A549 (cell line): ENCODE results near the gene MYO5C. TPM values are rescaled to one million over a fixed set of nuclear protein-coding genes. Genes with fewer than 3 reads are reported as not detected.

ENCODE experiments used
- ATAC-seq, 2 experiments: fragments of 200-7000 bp in 1 of 2; fragments of >200 bp in 1 of 2; cut with Nextera tagmentation in 1 of 2; cut with Tn5 transposase in 1 of 2; 3 replicates each; pipeline versions ENCODE4 v1.8.0 to v1.9.1; 2018 to 2020; ENCODE audit warnings: mild to moderate bottlenecking in 1 of 2, moderate library complexity in 1 of 2
- CTCF ChIA-PET: fragments of 300-600 bp; sonication (Branson Sonifier 250); formaldehyde crosslinking; extraction: SDS; loops from one replicate; lab custom pipeline; 2021; ENCODE audit warnings: antibody characterized with exemption, inconsistent platforms; lab: Yijun Ruan, JAX
- POLR2A ChIA-PET: fragments of 350-600 bp; formaldehyde crosslinking; extraction: SDS; loops from one replicate; lab custom pipeline; 2021; ENCODE audit warnings: antibody characterized with exemption, inconsistent platforms; lab: Yijun Ruan, JAX
- DNase-seq, 2 experiments: peaks; one replicate each; pipeline versions ENCODE4 v3.0.0 to v3.0.0-alpha.2; 2011 to 2016; ENCODE audit warnings: low read depth in 1 of 2, low spot score in 1 of 2
- FAIRE-seq: peaks from 2 replicates; lab custom pipeline; 2011; peaks lifted over from hg19 to GRCh38; lab: Jason Lieb, UNC
- H3K27ac ChIP-seq, 2 experiments: fragments of >200 bp; sonication (Bioruptor Twin); formaldehyde crosslinking; 3 replicates each; pipeline ENCODE4 v1.5.1; 2016 to 2017
- H3K4me1 ChIP-seq: fragments of >200 bp; sonication (Bioruptor Twin); formaldehyde crosslinking; 3 replicates; pipeline ENCODE4 v1.6.1; 2016
- H3K4me2 ChIP-seq: fragments of >200 bp; sonication (Bioruptor Twin); formaldehyde crosslinking; 3 replicates; pipeline ENCODE4 v1.6.1; 2016
- H3K4me3 ChIP-seq: fragments of >200 bp; sonication (Bioruptor Twin); formaldehyde crosslinking; 3 replicates; pipeline ENCODE4 v1.5.1; 2016
- H3K9me3 ChIP-seq: fragments of >200 bp; sonication (Bioruptor Twin); formaldehyde crosslinking; 3 replicates; pipeline ENCODE4 v1.6.1; 2016
- CBX8 ChIP-seq: fragments of 200-600 bp; sonication (generic); IDR thresholded peaks from 2 replicates; pipeline ENCODE4 v1.6.1; 2016
- CHD4 ChIP-seq: fragments of 200-600 bp; sonication (generic); IDR thresholded peaks from 2 replicates; pipeline ENCODE4 v1.6.1; 2016; ENCODE audit warnings: antibody characterized with exemption, mild to moderate bottlenecking, borderline replicate concordance
- EHF ChIP-seq: fragments of 250-450 bp; sonication (Bioruptor Pico); IDR thresholded peaks from 2 replicates; pipeline ENCODE4 v1.5.0; 2020; ENCODE audit warnings: mild to moderate bottlenecking
- EHMT2 ChIP-seq: fragments of 200-600 bp; sonication (generic); IDR thresholded peaks from 2 replicates; pipeline ENCODE4 v1.6.1; 2016; ENCODE audit warnings: antibody characterized with exemption, low read depth, mild to moderate bottlenecking, moderate library complexity
- FOSB ChIP-seq: fragments of 250-450 bp; sonication (Bioruptor Pico); IDR thresholded peaks from 2 replicates; pipeline ENCODE4 v1.5.0; 2020; ENCODE audit warnings: mild to moderate bottlenecking, moderate library complexity
- HEYL ChIP-seq: fragments of 250-450 bp; sonication (Bioruptor Pico); IDR thresholded peaks from 2 replicates; pipeline ENCODE4 v1.8.0; 2021; ENCODE audit warnings: mild to moderate bottlenecking, moderate library complexity
- KDM5A ChIP-seq: fragments of 200-600 bp; sonication (generic); IDR thresholded peaks from 2 replicates; pipeline ENCODE4 v1.6.1; 2016; ENCODE audit warnings: antibody characterized with exemption, mild to moderate bottlenecking
- NFE2L2 ChIP-seq: fragments of 150-350 bp; conservative IDR thresholded peaks from 2 replicates; pipeline ENCODE4 v1.6.1; 2014; ENCODE audit warnings: low read length
- NR3C1 ChIP-seq: fragments of >200 bp; sonication (Bioruptor Twin); formaldehyde crosslinking; IDR thresholded peaks from 3 replicates; pipeline ENCODE4 v1.6.1; 2017
- PHF8 ChIP-seq: fragments of 200-600 bp; sonication (generic); IDR thresholded peaks from 2 replicates; pipeline ENCODE4 v1.6.1; 2016; ENCODE audit warnings: low read depth, mild to moderate bottlenecking, antibody characterized with exemption, moderate library complexity, borderline replicate concordance
- POLR2A ChIP-seq: IDR thresholded peaks from 2 replicates; pipeline ENCODE4 v1.6.1; 2012; ENCODE audit warnings: mild to moderate bottlenecking, low read length
- RARB ChIP-seq: fragments of 250-450 bp; sonication (Bioruptor Pico); IDR thresholded peaks from 2 replicates; pipeline ENCODE4 v1.8.0; 2021; ENCODE audit warnings: mild to moderate bottlenecking, moderate library complexity
- RCOR1 ChIP-seq: fragments of 150-350 bp; IDR thresholded peaks from 2 replicates; pipeline ENCODE4 v1.6.1; 2014; ENCODE audit warnings: antibody characterized with exemption, low read length, low read depth
- SREBF2 ChIP-seq: fragments of 450-650 bp; IDR thresholded peaks from 2 replicates; pipeline ENCODE4 v1.6.1; 2014; ENCODE audit warnings: mild to moderate bottlenecking, moderate library complexity
- ZC3H11A ChIP-seq: fragments of 450-650 bp; IDR thresholded peaks from 2 replicates; pipeline ENCODE4 v1.6.1; 2014; ENCODE audit warnings: antibody characterized with exemption, mild to moderate bottlenecking
- ZSCAN20 ChIP-seq: fragments of 250-450 bp; sonication (Bioruptor Pico); IDR thresholded peaks from 2 replicates; pipeline ENCODE4 v1.8.0; 2022; ENCODE audit warnings: mild to moderate bottlenecking, moderate library complexity
- WGBS: methylation state at CpG from one replicate; pipeline ENCODE4 v1.1.6; 2017; ENCODE audit errors: missing lambda C conversion rate; 5-methylcytosine and 5-hydroxymethylcytosine counted together
- polyA plus RNA-seq, 4 experiments: library from polyadenylated mRNA; depleted of rRNA in 3 of 4; stranded (reverse); fragments of >200 nt; fragmentation: RNase III in 1 of 4; extraction: RNeasy Plus Mini Kit Qiagen cat#74134 plus additional on column Dnase treatment in 1 of 4; gene quantifications; 2 replicates in 3 of 4; 3 replicates in 1 of 4; pipeline ENCODE4 v1.2.3, GENCODE V29; 2011 to 2017
- TF ChIP-seq, protein P1 (sequence below): fragments of 200-600 bp; sonication (generic); IDR thresholded peaks from 2 replicates; pipeline ENCODE4 v1.6.1; 2016; ENCODE audit warnings: antibody characterized with exemption, mild to moderate bottlenecking, moderate library complexity
- TF ChIP-seq, protein P2 (sequence below): fragments of 450-650 bp; IDR thresholded peaks from 2 replicates; pipeline ENCODE4 v1.6.1; 2014; ENCODE audit warnings: antibody characterized with exemption
- TF ChIP-seq, protein P3 (sequence below): IDR thresholded peaks from 2 replicates; pipeline ENCODE4 v1.6.1; 2012
- TF ChIP-seq, protein P4 (sequence below): fragments of >200 bp; sonication (Bioruptor Twin); formaldehyde crosslinking; IDR thresholded peaks from 3 replicates; pipeline ENCODE4 v1.5.1; 2016

The MYO5C gene
- polyA plus RNA-seq, 2 of the 4 experiments (the other 2 are of a cell fraction) = 6.2 to 27.6 TPM

DNA sequence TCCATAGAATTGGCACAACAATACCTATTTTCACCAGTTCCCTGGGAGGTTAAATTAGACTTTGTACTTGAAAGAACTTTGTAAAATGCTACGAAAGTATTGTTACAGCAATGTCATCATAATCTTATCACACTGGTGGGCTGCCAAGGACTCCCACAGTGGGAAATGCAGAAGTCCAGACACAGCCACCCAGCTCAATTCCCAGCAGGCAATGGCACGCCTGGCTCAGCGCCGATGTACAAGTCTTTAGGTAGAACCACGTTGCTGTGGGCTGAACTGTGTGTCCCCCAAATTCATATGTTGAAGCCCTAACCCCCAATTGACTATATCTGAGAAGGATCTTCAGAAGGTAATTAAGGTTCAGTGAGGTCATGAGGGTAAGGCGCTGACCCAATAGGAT lies 12.3 kb downstream of the MYO5C start:
- ChIA-PET POLR2A (no interaction called here), CTCF (interaction anchor here (0.9 to 4.7 kb wide), 2 partner anchors 27 to 64 kb away, joined by 3 to 36 read pairs; no protein-coding TSS in a partner anchor)
- ATAC-seq = no peak
- Histone ChIP-seq H3K9me3 (no peaks in the 10 kb centered on the region), H3K27ac (no peak overlapping the region), H3K4me2 (no peak overlapping the region)
- no peak for FAIRE-seq
- WGBS = 89% methylated on average over 6 of the region's 6 CpGs
- TF ChIP-seq EHF (CRISPR knock-in tag) (no peak), NFE2L2 (no peak), ZSCAN20 (CRISPR knock-in tag) (no peak), RARB (CRISPR knock-in tag) (no peak), CBX8 (no peak)
- TF ChIP-seq, protein P1, sequence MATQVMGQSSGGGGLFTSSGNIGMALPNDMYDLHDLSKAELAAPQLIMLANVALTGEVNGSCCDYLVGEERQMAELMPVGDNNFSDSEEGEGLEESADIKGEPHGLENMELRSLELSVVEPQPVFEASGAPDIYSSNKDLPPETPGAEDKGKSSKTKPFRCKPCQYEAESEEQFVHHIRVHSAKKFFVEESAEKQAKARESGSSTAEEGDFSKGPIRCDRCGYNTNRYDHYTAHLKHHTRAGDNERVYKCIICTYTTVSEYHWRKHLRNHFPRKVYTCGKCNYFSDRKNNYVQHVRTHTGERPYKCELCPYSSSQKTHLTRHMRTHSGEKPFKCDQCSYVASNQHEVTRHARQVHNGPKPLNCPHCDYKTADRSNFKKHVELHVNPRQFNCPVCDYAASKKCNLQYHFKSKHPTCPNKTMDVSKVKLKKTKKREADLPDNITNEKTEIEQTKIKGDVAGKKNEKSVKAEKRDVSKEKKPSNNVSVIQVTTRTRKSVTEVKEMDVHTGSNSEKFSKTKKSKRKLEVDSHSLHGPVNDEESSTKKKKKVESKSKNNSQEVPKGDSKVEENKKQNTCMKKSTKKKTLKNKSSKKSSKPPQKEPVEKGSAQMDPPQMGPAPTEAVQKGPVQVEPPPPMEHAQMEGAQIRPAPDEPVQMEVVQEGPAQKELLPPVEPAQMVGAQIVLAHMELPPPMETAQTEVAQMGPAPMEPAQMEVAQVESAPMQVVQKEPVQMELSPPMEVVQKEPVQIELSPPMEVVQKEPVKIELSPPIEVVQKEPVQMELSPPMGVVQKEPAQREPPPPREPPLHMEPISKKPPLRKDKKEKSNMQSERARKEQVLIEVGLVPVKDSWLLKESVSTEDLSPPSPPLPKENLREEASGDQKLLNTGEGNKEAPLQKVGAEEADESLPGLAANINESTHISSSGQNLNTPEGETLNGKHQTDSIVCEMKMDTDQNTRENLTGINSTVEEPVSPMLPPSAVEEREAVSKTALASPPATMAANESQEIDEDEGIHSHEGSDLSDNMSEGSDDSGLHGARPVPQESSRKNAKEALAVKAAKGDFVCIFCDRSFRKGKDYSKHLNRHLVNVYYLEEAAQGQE = no peak
- TF ChIP-seq, protein P2, sequence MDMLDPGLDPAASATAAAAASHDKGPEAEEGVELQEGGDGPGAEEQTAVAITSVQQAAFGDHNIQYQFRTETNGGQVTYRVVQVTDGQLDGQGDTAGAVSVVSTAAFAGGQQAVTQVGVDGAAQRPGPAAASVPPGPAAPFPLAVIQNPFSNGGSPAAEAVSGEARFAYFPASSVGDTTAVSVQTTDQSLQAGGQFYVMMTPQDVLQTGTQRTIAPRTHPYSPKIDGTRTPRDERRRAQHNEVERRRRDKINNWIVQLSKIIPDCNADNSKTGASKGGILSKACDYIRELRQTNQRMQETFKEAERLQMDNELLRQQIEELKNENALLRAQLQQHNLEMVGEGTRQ = no peak
- TF ChIP-seq, protein P3, sequence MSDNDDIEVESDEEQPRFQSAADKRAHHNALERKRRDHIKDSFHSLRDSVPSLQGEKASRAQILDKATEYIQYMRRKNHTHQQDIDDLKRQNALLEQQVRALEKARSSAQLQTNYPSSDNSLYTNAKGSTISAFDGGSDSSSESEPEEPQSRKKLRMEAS = no peak
- TF ChIP-seq, all 56 proteins: peak for 0
- DNase-seq = no peak
- Histone ChIP-seq H3K4me1 (peaks cover 28% of the 10 kb centered on the region), H3K4me3 (no peak overlapping the region)

DNA sequence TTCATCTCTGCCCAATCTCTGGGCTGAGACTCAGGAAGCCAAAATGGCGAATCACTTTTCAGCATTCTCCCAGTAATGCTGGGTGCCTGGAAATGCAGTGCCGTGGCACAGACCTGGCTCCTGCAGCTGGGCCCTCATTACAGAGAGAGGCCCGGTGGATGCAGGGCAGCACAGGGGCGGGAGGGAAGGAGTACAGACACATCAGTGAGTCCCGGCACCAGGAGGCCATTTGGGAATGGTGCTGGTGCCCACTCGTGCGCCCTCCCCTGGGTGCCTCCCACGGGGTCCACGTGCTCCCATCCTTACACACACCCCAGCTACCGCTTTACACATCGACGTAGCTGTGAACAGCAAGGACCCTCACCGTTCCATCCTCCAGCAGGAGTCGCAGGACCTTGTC lies 13.2 kb downstream of the MYO5C start:
- DNase-seq = no peak
- ATAC-seq = no peak; a peak in 1 of 6 replicates
- WGBS = 94% methylated on average over 14 of the region's 14 CpGs
- ChIA-PET POLR2A (no interaction called here), CTCF (interaction anchor here (1.1 to 4.7 kb wide), 2 partner anchors 14 to 26 kb away, joined by 3 to 36 read pairs; no protein-coding TSS in a partner anchor)
- H3K9me3 ChIP-seq = no peaks in the 10 kb centered on the region
- no peak overlapping the region for H3K4me2 ChIP-seq
- no peak for TF ChIP-seq HEYL (CRISPR knock-in tag)
- TF ChIP-seq, protein P4, sequence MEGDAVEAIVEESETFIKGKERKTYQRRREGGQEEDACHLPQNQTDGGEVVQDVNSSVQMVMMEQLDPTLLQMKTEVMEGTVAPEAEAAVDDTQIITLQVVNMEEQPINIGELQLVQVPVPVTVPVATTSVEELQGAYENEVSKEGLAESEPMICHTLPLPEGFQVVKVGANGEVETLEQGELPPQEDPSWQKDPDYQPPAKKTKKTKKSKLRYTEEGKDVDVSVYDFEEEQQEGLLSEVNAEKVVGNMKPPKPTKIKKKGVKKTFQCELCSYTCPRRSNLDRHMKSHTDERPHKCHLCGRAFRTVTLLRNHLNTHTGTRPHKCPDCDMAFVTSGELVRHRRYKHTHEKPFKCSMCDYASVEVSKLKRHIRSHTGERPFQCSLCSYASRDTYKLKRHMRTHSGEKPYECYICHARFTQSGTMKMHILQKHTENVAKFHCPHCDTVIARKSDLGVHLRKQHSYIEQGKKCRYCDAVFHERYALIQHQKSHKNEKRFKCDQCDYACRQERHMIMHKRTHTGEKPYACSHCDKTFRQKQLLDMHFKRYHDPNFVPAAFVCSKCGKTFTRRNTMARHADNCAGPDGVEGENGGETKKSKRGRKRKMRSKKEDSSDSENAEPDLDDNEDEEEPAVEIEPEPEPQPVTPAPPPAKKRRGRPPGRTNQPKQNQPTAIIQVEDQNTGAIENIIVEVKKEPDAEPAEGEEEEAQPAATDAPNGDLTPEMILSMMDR = no peak
- TF ChIP-seq PHF8 = no peak
- TF ChIP-seq KDM5A = no peak
- TF ChIP-seq NR3C1 = no peak
- TF ChIP-seq EHMT2 = no peak
- no peak for TF ChIP-seq RARB (CRISPR knock-in tag)
- TF ChIP-seq RCOR1 = no peak
- no peak for TF ChIP-seq FOSB (CRISPR knock-in tag)
- TF ChIP-seq CHD4 = no peak
- TF ChIP-seq SREBF2 = no peak
- no peak for TF ChIP-seq ZC3H11A
- TF ChIP-seq POLR2A = no peak
- no peak for TF ChIP-seq ZSCAN20 (CRISPR knock-in tag)
- no peak overlapping the region for H3K4me3 ChIP-seq
- no peak for FAIRE-seq
- H3K27ac ChIP-seq = no peak overlapping the region
- peaks cover 21% of the 10 kb centered on the region for H3K4me1 ChIP-seq
